Esophagus squamous epithelium (tissue), 5 donors: ENCODE data around the gene L3MBTL3. TPM values are rescaled to one million over a fixed set of nuclear protein-coding genes. Genes with fewer than 3 reads are reported as not detected.

Experiments
- DNase-seq: peaks from one replicate; lab custom pipeline; 2025; lab: John Stamatoyannopoulos, UW
- H3K27ac ChIP-seq, 4 donors: fragments of 200-600 bp; sonication (generic); one replicate each; pipeline ENCODE4 v1.5.1; 2016 to 2019; ENCODE audit warnings: mild to moderate bottlenecking in 1 of 4
- H3K27me3 ChIP-seq, 4 donors: fragments of 200-600 bp; sonication (generic); 1 replicate in 3 of 4; 2 replicates in 1 of 4; pipeline versions ENCODE4 v1.5.1 to v1.6.0; 2017 to 2021; ENCODE audit warnings: antibody characterized with exemption in 1 of 4
- H3K36me3 ChIP-seq, 3 donors: fragments of 200-600 bp; sonication (generic); one replicate each; pipeline ENCODE4 v1.5.1; 2016 to 2019
- H3K4me1 ChIP-seq, 3 donors: fragments of 200-600 bp; sonication (generic); one replicate each; pipeline ENCODE4 v1.5.1; 2017 to 2019
- H3K4me3 ChIP-seq, 4 donors: fragments of 200-600 bp; sonication (generic); 1 replicate in 3 of 4; 2 replicates in 1 of 4; pipeline ENCODE4 v1.5.1; 2016 to 2019; ENCODE audit warnings: mild to moderate bottlenecking in 2 of 4, moderate library complexity in 1 of 4
- H3K9me3 ChIP-seq, 3 donors: fragments of 200-600 bp; sonication (generic); one replicate each; pipeline ENCODE4 v1.5.1; 2016 to 2019
- CTCF ChIP-seq, 6 experiments: fragments of 450-650 bp in 4 of 6; fragments of 200-600 bp in 2 of 6; sonication (generic) in 2 of 6; IDR thresholded peaks; one replicate each; pipeline ENCODE4 v1.5.1; 2016 to 2019; ENCODE audit warnings: antibody characterized with exemption in 6 of 6, mild to moderate bottlenecking in 4 of 6, moderate library complexity in 4 of 6
- POLR2A ChIP-seq, 4 donors: fragments of 450-650 bp; IDR thresholded peaks; one replicate each; pipeline ENCODE4 v1.6.1; 2017; ENCODE audit warnings: antibody characterized with exemption in 4 of 4, mild to moderate bottlenecking in 4 of 4, moderate library complexity in 3 of 4
- WGBS, 2 donors: methylation state at CpG; one replicate each; pipeline ENCODE4 v1.1.5; 2018; 5-methylcytosine and 5-hydroxymethylcytosine counted together
- intact Hi-C: fragments of 100-400 bp; cut with DNase I; formaldehyde crosslinking; loops from one replicate; pipeline ENCODE4 v1.15.0; 2022
- total RNA-seq, 4 donors: library from RNA; depleted of rRNA; stranded (reverse); fragments of >200 nt; gene quantifications; one replicate each; pipeline ENCODE4 v1.1.0, GENCODE V29; 2016
- donor health status: DM: yes; HTN: yes; CAD: no.

The L3MBTL3 gene
- total RNA-seq, 4 donors from 2014 or later = 1.2 to 5.3 (median 3.3) TPM

GRCh38 chr6:130159956-130160355 lies 141.6 kb downstream of the L3MBTL3 start:
- peak overlapping the region in 1 of 4 donors; percentile 9 for H3K27ac ChIP-seq
- TF ChIP-seq CTCF (IDR thresholded peaks at IDR 0.05) (no peak), POLR2A (IDR thresholded peaks at IDR 0.05) (no peak)
- peaks cover 0 to 5% (median 0%) of the 10 kb centered on the region in 3 donors for H3K9me3 ChIP-seq
- no peaks in the 10 kb centered on the region for H3K36me3 ChIP-seq
- 24 to 27% methylated on average over 3 of the region's 3 CpGs for WGBS, 2 donors
- H3K4me3 ChIP-seq = no peak overlapping the region
- H3K27me3 ChIP-seq = no peaks in the 10 kb centered on the region
- peaks cover 0 to 29% (median 0%) of the 10 kb centered on the region in 3 donors for H3K4me1 ChIP-seq
- no peak for DNase-seq
- intact Hi-C loops = no loop called here

GRCh38 chr6:130161683-130162404 lies 143.5 kb downstream of the L3MBTL3 start:
- no peak overlapping the region for H3K4me3 ChIP-seq
- no peaks in the 10 kb centered on the region for H3K36me3 ChIP-seq
- intact Hi-C loops = no loop called here
- peak overlapping the region in 3 of 4 donors; percentile 5 to 54 (median 44) for H3K27ac ChIP-seq
- no peaks in the 10 kb centered on the region for H3K27me3 ChIP-seq
- WGBS, 2 donors = 25 to 37% methylated on average over 6 of the region's 6 CpGs
- peaks cover 0 to 29% (median 0%) of the 10 kb centered on the region in 3 donors for H3K4me1 ChIP-seq
- H3K9me3 ChIP-seq = peaks cover 0 to 5% (median 0%) of the 10 kb centered on the region in 3 donors
- TF ChIP-seq CTCF (IDR thresholded peaks at IDR 0.05) (no peak), POLR2A (IDR thresholded peaks at IDR 0.05) (no peak)
- no peak for DNase-seq

GRCh38 chr6:130162421-130162820 lies 144.0 kb downstream of the L3MBTL3 start:
- H3K4me3 ChIP-seq = no peak overlapping the region
- 54 to 63% methylated on average over 2 of the region's 2 CpGs for WGBS, 2 donors
- H3K27me3 ChIP-seq = no peaks in the 10 kb centered on the region
- DNase-seq = no peak
- peaks cover 0 to 29% (median 0%) of the 10 kb centered on the region in 3 donors for H3K4me1 ChIP-seq
- no peaks in the 10 kb centered on the region for H3K36me3 ChIP-seq
- TF ChIP-seq POLR2A (IDR thresholded peaks at IDR 0.05) = no peak
- TF ChIP-seq CTCF (IDR thresholded peaks at IDR 0.05) = no peak
- intact Hi-C loops = no loop called here
- H3K9me3 ChIP-seq = peaks cover 0 to 5% (median 0%) of the 10 kb centered on the region in 3 donors
- H3K27ac ChIP-seq = peak overlapping the region in 2 of 4 donors; percentile 5 to 54

- no peak for DNase-seq
- no peaks in the 10 kb centered on the region for H3K36me3 ChIP-seq
- peaks cover 0 to 29% (median 0%) of the 10 kb centered on the region in 3 donors for H3K4me1 ChIP-seq
- peaks cover 0 to 5% (median 0%) of the 10 kb centered on the region in 3 donors for H3K9me3 ChIP-seq
- no peaks in the 10 kb centered on the region for H3K27me3 ChIP-seq
- intact Hi-C loops = no loop called here
- WGBS, 2 donors = 61 to 86% methylated on average over 2 of the region's 2 CpGs
- no peak overlapping the region for H3K27ac ChIP-seq
- TF ChIP-seq CTCF (IDR thresholded peaks at IDR 0.05) (no peak), POLR2A (IDR thresholded peaks at IDR 0.05) (no peak)
- H3K4me3 ChIP-seq = no peak overlapping the region
These were observed 144.9 kb downstream of the L3MBTL3 start for GRCh38 chr6:130163266-130163665.

GRCh38 chr6:130164251-130164650 lies 145.9 kb downstream of the L3MBTL3 start:
- H3K4me3 ChIP-seq = no peak overlapping the region
- H3K27me3 ChIP-seq = no peaks in the 10 kb centered on the region
- no peak for DNase-seq
- intact Hi-C loops = no loop called here
- H3K27ac ChIP-seq = no peak overlapping the region
- H3K4me1 ChIP-seq = peaks cover 0 to 28% (median 0%) of the 10 kb centered on the region in 3 donors
- TF ChIP-seq POLR2A (IDR thresholded peaks at IDR 0.05) = no peak
- TF ChIP-seq CTCF (IDR thresholded peaks at IDR 0.05) = no peak
- 65 to 73% methylated on average over 4 of the region's 4 CpGs for WGBS, 2 donors
- no peaks in the 10 kb centered on the region for H3K9me3 ChIP-seq
- H3K36me3 ChIP-seq = no peaks in the 10 kb centered on the region
